CD14-positive monocyte (primary cell): ENCODE measurements around the gene MORN5. TPM values are rescaled to one million over a fixed set of nuclear protein-coding genes. Genes with fewer than 3 reads are reported as not detected.

Experiments
- DNase-seq, 3 donors: peaks; one replicate each; pipeline ENCODE4 v3.0.0-alpha.2; 2011 to 2022
- H2AFZ ChIP-seq: 2 replicates; pipeline ENCODE4 v1.6.0; 2012; ENCODE audit warnings: mild to moderate bottlenecking, low read depth, low read length, inconsistent platforms; ENCODE audit not compliant: insufficient read depth, poor library complexity, severe bottlenecking
- H3K27ac ChIP-seq, 2 donors: 1 replicate in 1 of 2; 2 replicates in 1 of 2; pipeline ENCODE4 v1.5.1; 2012 to 2013; ENCODE audit warnings: low read length in 2 of 2, control low read depth in 1 of 2, inconsistent platforms in 1 of 2, low read depth in 1 of 2, mild to moderate bottlenecking in 1 of 2
- H3K27me3 ChIP-seq, 2 donors: one replicate each; pipeline versions ENCODE4 v1.6.0 to v1.6.1; 2011 to 2013; ENCODE audit warnings: low read length in 2 of 2; ENCODE audit not compliant: control insufficient read depth in 2 of 2, insufficient read depth in 2 of 2
- H3K36me3 ChIP-seq, 2 donors: replicated peaks in 1 of 2; 1 replicate in 1 of 2; 2 replicates in 1 of 2; pipeline versions ENCODE4 v1.5.1 to v1.6.1; 2012 to 2013; ENCODE audit warnings: low read length in 2 of 2, control low read depth in 1 of 2, inconsistent platforms in 1 of 2, mild to moderate bottlenecking in 1 of 2; ENCODE audit not compliant: insufficient read depth in 2 of 2, control insufficient read depth in 1 of 2
- H3K4me1 ChIP-seq, 2 donors: 1 replicate in 1 of 2; 2 replicates in 1 of 2; pipeline versions ENCODE4 v1.5.1 to v1.6.1; 2012 to 2013; ENCODE audit warnings: low read length in 2 of 2, control low read depth in 1 of 2, inconsistent platforms in 1 of 2, mild to moderate bottlenecking in 1 of 2, moderate library complexity in 1 of 2; ENCODE audit not compliant: insufficient read depth in 2 of 2, control insufficient read depth in 1 of 2
- H3K4me2 ChIP-seq: replicated peaks from 2 replicates; pipeline ENCODE3; 2012; ENCODE audit warnings: low read length, moderate library complexity, mild to moderate bottlenecking; ENCODE audit not compliant: poor library complexity, severe bottlenecking; ENCODE audit errors: extremely low read depth
- H3K4me3 ChIP-seq, 3 experiments: fragments of 200-600 bp in 1 of 3; sonication (generic) in 1 of 3; replicated peaks in 1 of 3; 1 replicate in 2 of 3; 2 replicates in 1 of 3; pipeline ENCODE4 v1.5.1; 2011 to 2013; ENCODE audit warnings: low read length in 3 of 3, mild to moderate bottlenecking in 3 of 3, control low read depth in 2 of 3, low read depth in 2 of 3, inconsistent platforms in 1 of 3, moderate library complexity in 1 of 3
- H3K79me2 ChIP-seq: 2 replicates; pipeline ENCODE4 v1.6.0; 2012; ENCODE audit warnings: mild to moderate bottlenecking, control low read depth, inconsistent platforms, low read length, moderate library complexity; ENCODE audit not compliant: insufficient read depth
- H3K9ac ChIP-seq: 2 replicates; pipeline ENCODE4 v1.6.0; 2017; ENCODE audit warnings: low read length, mild to moderate bottlenecking; ENCODE audit not compliant: insufficient read depth, poor library complexity, severe bottlenecking
- H3K9me3 ChIP-seq, 2 donors: replicated peaks in 1 of 2; 1 replicate in 1 of 2; 2 replicates in 1 of 2; pipeline versions ENCODE4 v1.5.1 to v1.6.1; 2012 to 2013; ENCODE audit warnings: low read length in 2 of 2, control low read depth in 1 of 2; ENCODE audit not compliant: control insufficient read depth in 1 of 2, insufficient read depth in 1 of 2
- H4K20me1 ChIP-seq: 2 replicates; pipeline ENCODE4 v1.6.0; 2012; ENCODE audit warnings: mild to moderate bottlenecking, low read length, control low read depth, moderate library complexity; ENCODE audit not compliant: insufficient read depth
- H3K27ac Mint-ChIP-seq, 7 donors: one replicate each; pipeline ENCODE4 v1.8.0; 2020; ENCODE audit warnings: mild to moderate bottlenecking in 7 of 7, mixed read lengths in 7 of 7, moderate library complexity in 6 of 7, inconsistent platforms in 2 of 7
- H3K27me3 Mint-ChIP-seq, 3 donors: one replicate each; pipeline ENCODE4 v1.8.0; 2021 to 2022; ENCODE audit warnings: low read depth in 3 of 3, mild to moderate bottlenecking in 3 of 3, mixed read lengths in 3 of 3, moderate library complexity in 3 of 3, inconsistent platforms in 1 of 3
- H3K36me3 Mint-ChIP-seq, 2 donors: one replicate each; pipeline ENCODE4 v1.8.0; 2020; ENCODE audit warnings: mixed read lengths in 2 of 2, inconsistent platforms in 1 of 2, mild to moderate bottlenecking in 1 of 2
- H3K4me1 Mint-ChIP-seq: one replicate; pipeline ENCODE4 v1.8.0; 2020; ENCODE audit warnings: mild to moderate bottlenecking, mixed read lengths
- H3K4me3 Mint-ChIP-seq, 2 donors: one replicate each; pipeline ENCODE4 v1.8.0; 2020; ENCODE audit warnings: mild to moderate bottlenecking in 2 of 2, mixed read lengths in 2 of 2, moderate library complexity in 1 of 2
- H3K9me3 Mint-ChIP-seq, 7 donors: one replicate each; pipeline ENCODE4 v1.8.0; 2020 to 2022; ENCODE audit warnings: mixed read lengths in 7 of 7, mild to moderate bottlenecking in 6 of 7, moderate library complexity in 6 of 7, inconsistent platforms in 2 of 7
- CTCF ChIP-seq: fragments of 200-600 bp; IDR thresholded peaks from one replicate; pipeline ENCODE4 v1.8.0; 2022; ENCODE audit warnings: antibody characterized with exemption, mild to moderate bottlenecking
- WGBS: methylation state at CpG from one replicate; pipeline ENCODE4 v1.1.5; 2013; ENCODE audit warnings: missing lambda C conversion rate; ENCODE audit not compliant: insufficient coverage; 5-methylcytosine and 5-hydroxymethylcytosine counted together
- intact Hi-C, 2 donors: fragments of 100-400 bp; cut with micrococcal nuclease; formaldehyde crosslinking; loops; one replicate each; pipeline versions ENCODE4 v1.15.0 to v1.15.1; 2023
- polyA plus RNA-seq, 3 donors: library from polyadenylated mRNA; depleted of rRNA in 1 of 3; unstranded in 2 of 3; stranded (reverse) in 1 of 3; fragments of 300-500 nt in 2 of 3; fragments of >200 nt in 1 of 3; fragmentation: Illumina TruSeq in 2 of 3; gene quantifications; 1 replicate in 2 of 3; 2 replicates in 1 of 3; pipeline ENCODE4 v1.2.3, GENCODE V29; 2012 to 2021

Gene MORN5
- polyA plus RNA-seq, 3 donors: not detected

- no peak for DNase-seq
- TF ChIP-seq CTCF: no peak
- no peaks in the 10 kb centered on the region for H3K4me1 ChIP-seq
- H3K9me3 ChIP-seq: no peaks in the 10 kb centered on the region
- no peaks in the 10 kb centered on the region for H3K36me3 ChIP-seq
- H3K4me3 Mint-ChIP-seq: no peak overlapping the region
- H3K27me3 ChIP-seq: no peaks in the 10 kb centered on the region
- peaks cover 0 to 2% (median 0%) of the 10 kb centered on the region in 7 donors for H3K9me3 Mint-ChIP-seq
- no peaks in the 10 kb centered on the region for H3K79me2 ChIP-seq
- H3K4me2 ChIP-seq: no peak overlapping the region
- H3K4me3 ChIP-seq: no peak overlapping the region
- WGBS: 86% methylated on average over 1 of the region's 2 CpGs
- no peak overlapping the region for H3K27ac Mint-ChIP-seq
- H3K36me3 Mint-ChIP-seq: no peaks in the 10 kb centered on the region
- H4K20me1 ChIP-seq: no peaks in the 10 kb centered on the region
- no peaks in the 10 kb centered on the region for H3K4me1 Mint-ChIP-seq
- intact Hi-C loops: no loop called here
- peaks cover 0 to 11% (median 9%) of the 10 kb centered on the region in 3 donors for H3K27me3 Mint-ChIP-seq
- H3K27ac ChIP-seq: no peak overlapping the region
- H3K9ac ChIP-seq: no peak overlapping the region
- no peak overlapping the region for H2AFZ ChIP-seq
These were observed 20.0 kb downstream of the MORN5 start for GRCh38 chr9:122179690-122180074.

GRCh38 chr9:122180633-122181032 lies 20.9 kb downstream of the MORN5 start:
- no peak overlapping the region for H3K4me2 ChIP-seq
- no peak for DNase-seq
- Mint-ChIP-seq H3K9me3 (peaks cover 0 to 2% (median 0%) of the 10 kb centered on the region in 7 donors), H3K27me3 (peaks cover 0 to 11% (median 5%) of the 10 kb centered on the region in 3 donors), H3K4me1 (no peaks in the 10 kb centered on the region), H3K27ac (peak overlapping the region in 1 of 7 donors; percentile 75), H3K4me3 (no peak overlapping the region), H3K36me3 (no peaks in the 10 kb centered on the region)
- no peak overlapping the region for H3K27ac ChIP-seq
- intact Hi-C loops: no loop called here
- H3K9ac ChIP-seq: no peak overlapping the region
- no peak for TF ChIP-seq CTCF
- H3K9me3 ChIP-seq: no peaks in the 10 kb centered on the region
- no peak overlapping the region for H3K4me3 ChIP-seq
- no peaks in the 10 kb centered on the region for H4K20me1 ChIP-seq
- no peaks in the 10 kb centered on the region for H3K4me1 ChIP-seq
- H3K36me3 ChIP-seq: no peaks in the 10 kb centered on the region
- no peak overlapping the region for H2AFZ ChIP-seq
- WGBS: no CpG with 5 or more reads among the region's 4 CpGs
- H3K79me2 ChIP-seq: no peaks in the 10 kb centered on the region
- no peaks in the 10 kb centered on the region for H3K27me3 ChIP-seq
